Renal cortical epithelial cell (primary cell): Measurements from ENCODE around the gene NTNG1. TPM values are rescaled to one million over a fixed set of nuclear protein-coding genes. Genes with fewer than 3 reads are reported as not detected.

ENCODE experiments used
- DNase-seq: peaks from one replicate; pipeline ENCODE4 v3.0.0-alpha.2; 2011; ENCODE audit warnings: low read depth
- total RNA-seq: library from RNA; depleted of rRNA; stranded (reverse); fragments of >200 nt; gene quantifications from 2 replicates; pipeline ENCODE4 v1.2.3, GENCODE V29; 2014

Gene NTNG1
- total RNA-seq, 1 donor from 2014 or later: 32.8 TPM

GRCh38 chr1:107404756-107405155, 263.9 kb downstream of the NTNG1 start:
- DNase-seq: peak; percentile 72

GRCh38 chr1:107405236-107405635, 264.4 kb downstream of the NTNG1 start:
- peak; percentile 69 for DNase-seq

- DNase-seq: no peak
These were observed 266.2 kb downstream of the NTNG1 start for GRCh38 chr1:107407011-107407410.

GRCh38 chr1:107413546-107413945, 272.7 kb downstream of the NTNG1 start:
- no peak for DNase-seq

- no peak for DNase-seq
These were observed 273.1 kb downstream of the NTNG1 start for GRCh38 chr1:107413951-107414350.

- DNase-seq: no peak
These were observed 273.7 kb downstream of the NTNG1 start for GRCh38 chr1:107414550-107414949.

- no peak for DNase-seq
These were observed 274.4 kb downstream of the NTNG1 start for GRCh38 chr1:107415241-107415640.

GRCh38 chr1:107419003-107419402, 278.2 kb downstream of the NTNG1 start:
- no peak for DNase-seq

GRCh38 chr1:107422901-107423300, 282.1 kb downstream of the NTNG1 start:
- no peak for DNase-seq

- DNase-seq: peak; percentile 63
These were observed 289.8 kb downstream of the NTNG1 start for GRCh38 chr1:107430540-107431228.

- DNase-seq: no peak
These were observed 291.3 kb downstream of the NTNG1 start for GRCh38 chr1:107432108-107432507.

GRCh38 chr1:107433068-107433467, 292.2 kb downstream of the NTNG1 start:
- DNase-seq: no peak

- DNase-seq: no peak
These were observed 293.0 kb downstream of the NTNG1 start for GRCh38 chr1:107433635-107434360.

GRCh38 chr1:107434361-107434693, 293.5 kb downstream of the NTNG1 start:
- no peak for DNase-seq

GRCh38 chr1:107436552-107437241, 295.9 kb downstream of the NTNG1 start:
- DNase-seq: no peak

GRCh38 chr1:107439567-107439966, 298.7 kb downstream of the NTNG1 start:
- DNase-seq: no peak

GRCh38 chr1:107442551-107442950, 301.7 kb downstream of the NTNG1 start:
- no peak for DNase-seq

- no peak for DNase-seq
These were observed 302.2 kb downstream of the NTNG1 start for GRCh38 chr1:107443027-107443426.

GRCh38 chr1:107443860-107444259, 303.0 kb downstream of the NTNG1 start:
- no peak for DNase-seq

- no peak for DNase-seq
These were observed 303.5 kb downstream of the NTNG1 start for GRCh38 chr1:107444302-107444701.

GRCh38 chr1:107449326-107449725, 308.5 kb downstream of the NTNG1 start:
- no peak for DNase-seq

GRCh38 chr1:107450899-107451664, 310.2 kb downstream of the NTNG1 start:
- DNase-seq: no peak
